Measurements from ENCODE around the gene ZNF853. TPM values are rescaled to one million over a fixed set of nuclear protein-coding genes. Genes with fewer than 3 reads are reported as not detected.

The ZNF853 gene
- total and polyA plus RNA-seq, 10 donors, result 1.3 to 10.1 (median 4.5) TPM

DNA sequence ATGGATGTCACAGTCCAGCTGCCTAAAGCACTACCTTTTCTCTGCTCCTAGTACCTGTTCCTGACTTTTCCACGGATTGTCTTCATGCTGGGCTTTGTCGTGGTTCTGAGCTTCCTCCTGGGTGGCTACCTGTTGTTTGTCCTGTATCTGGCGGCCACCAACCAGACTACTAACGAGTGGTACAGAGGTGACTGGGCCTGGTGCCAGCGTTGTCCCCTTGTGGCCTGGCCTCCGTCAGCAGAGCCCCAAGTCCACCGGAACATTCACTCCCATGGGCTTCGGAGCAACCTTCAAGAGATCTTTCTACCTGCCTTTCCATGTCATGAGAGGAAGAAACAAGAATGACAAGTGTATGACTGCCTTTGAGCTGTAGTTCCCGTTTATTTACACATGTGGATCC lies 26.8 kb upstream of the ZNF853 start:
- peaks cover 7 to 38% (median 25%) of the 10 kb centered on the region in 6 donors for H3K4me1 ChIP-seq
- H3K27ac ChIP-seq, result no peak overlapping the region
- no peaks in the 10 kb centered on the region for H3K27me3 ChIP-seq (replicated peaks in 1 of 7)
- no peak for DNase-seq
- H3K36me3 ChIP-seq, result peaks cover 0 to 79% (median 51%) of the 10 kb centered on the region in 6 donors
- intact Hi-C loops (cut with DNase I; ENCODE audit: low total_unique reads), result loop anchor here (10.0 kb wide), 1 partner anchor 74 kb away; no protein-coding TSS in a partner anchor
- H3K4me3 ChIP-seq, result no peak overlapping the region
- TF ChIP-seq POLR2AphosphoS5 (IDR thresholded peaks at IDR 0.05) (no peak), POLR2A (IDR thresholded peaks at IDR 0.05) (no peak)
- TF ChIP-seq, protein P1, sequence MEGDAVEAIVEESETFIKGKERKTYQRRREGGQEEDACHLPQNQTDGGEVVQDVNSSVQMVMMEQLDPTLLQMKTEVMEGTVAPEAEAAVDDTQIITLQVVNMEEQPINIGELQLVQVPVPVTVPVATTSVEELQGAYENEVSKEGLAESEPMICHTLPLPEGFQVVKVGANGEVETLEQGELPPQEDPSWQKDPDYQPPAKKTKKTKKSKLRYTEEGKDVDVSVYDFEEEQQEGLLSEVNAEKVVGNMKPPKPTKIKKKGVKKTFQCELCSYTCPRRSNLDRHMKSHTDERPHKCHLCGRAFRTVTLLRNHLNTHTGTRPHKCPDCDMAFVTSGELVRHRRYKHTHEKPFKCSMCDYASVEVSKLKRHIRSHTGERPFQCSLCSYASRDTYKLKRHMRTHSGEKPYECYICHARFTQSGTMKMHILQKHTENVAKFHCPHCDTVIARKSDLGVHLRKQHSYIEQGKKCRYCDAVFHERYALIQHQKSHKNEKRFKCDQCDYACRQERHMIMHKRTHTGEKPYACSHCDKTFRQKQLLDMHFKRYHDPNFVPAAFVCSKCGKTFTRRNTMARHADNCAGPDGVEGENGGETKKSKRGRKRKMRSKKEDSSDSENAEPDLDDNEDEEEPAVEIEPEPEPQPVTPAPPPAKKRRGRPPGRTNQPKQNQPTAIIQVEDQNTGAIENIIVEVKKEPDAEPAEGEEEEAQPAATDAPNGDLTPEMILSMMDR (IDR thresholded peaks at IDR 0.05 in 8 of 11, conservative IDR thresholded peaks at IDR 0.05 in 3 of 11), result no peak
- no peaks in the 10 kb centered on the region for H3K9me3 ChIP-seq
- 86 to 97% (median 89%) methylated on average over 9 of the region's 9 CpGs for WGBS, 5 donors

DNA sequence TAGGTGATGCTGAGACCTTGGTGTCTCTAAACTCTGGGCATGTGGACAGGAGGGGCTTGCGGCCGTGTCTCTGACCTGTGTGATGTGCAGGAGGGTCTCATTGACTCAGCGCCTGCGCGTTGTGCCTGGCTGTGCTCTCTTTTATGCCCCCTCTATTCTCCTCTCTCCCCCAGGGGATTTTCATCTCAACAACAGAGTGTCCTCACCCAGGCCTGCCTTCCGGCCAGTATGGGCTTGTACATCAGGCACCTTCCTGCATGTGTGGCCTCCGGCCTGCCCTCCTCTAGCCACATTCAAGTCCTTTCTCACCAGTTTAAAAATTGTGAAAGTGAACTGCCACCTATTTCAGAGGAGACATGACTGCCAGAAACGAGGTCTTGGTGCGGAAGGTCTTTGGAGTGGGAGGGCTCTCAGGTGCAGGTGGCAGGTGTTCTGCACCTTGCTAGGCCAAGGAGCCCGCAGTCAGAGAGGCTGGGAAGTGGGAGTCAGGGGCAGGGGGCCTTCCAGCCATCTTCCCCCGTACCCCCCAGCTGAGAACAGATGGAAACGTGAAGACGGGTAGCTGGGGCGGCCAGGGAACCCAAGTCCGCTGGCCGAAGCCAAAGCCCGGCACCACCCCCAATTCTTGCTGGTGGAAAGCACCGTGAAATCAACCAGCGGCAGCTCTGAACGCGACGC lies 26.1 kb upstream of the ZNF853 start:
- Histone ChIP-seq H3K27ac (peak overlapping the region; percentile 81 to 97 (median 92)), H3K27me3 (replicated peaks in 1 of 7) (no peaks in the 10 kb centered on the region), H3K36me3 (peaks cover 0 to 79% (median 54%) of the 10 kb centered on the region in 6 donors), H3K9me3 (no peaks in the 10 kb centered on the region), H3K4me3 (peak overlapping the region in 6 of 8 donors; percentile 14 to 98 (median 80)), H3K4me1 (peaks cover 7 to 38% (median 25%) of the 10 kb centered on the region in 6 donors)
- TF ChIP-seq POLR2A (IDR thresholded peaks at IDR 0.05) (no peak), POLR2AphosphoS5 (IDR thresholded peaks at IDR 0.05) (no peak)
- TF ChIP-seq, protein P1 (IDR thresholded peaks at IDR 0.05 in 8 of 11, conservative IDR thresholded peaks at IDR 0.05 in 3 of 11), result peak in 1 of 11 experiments; percentile 16
- 49 to 91% (median 51%) methylated on average over 10 to 22 of the region's 22 CpGs for WGBS, 5 donors
- intact Hi-C loops (cut with DNase I; ENCODE audit: low total_unique reads), result loop anchor here (10.0 kb wide), 1 partner anchor 74 kb away; no protein-coding TSS in a partner anchor
- DNase-seq, result no peak

DNA sequence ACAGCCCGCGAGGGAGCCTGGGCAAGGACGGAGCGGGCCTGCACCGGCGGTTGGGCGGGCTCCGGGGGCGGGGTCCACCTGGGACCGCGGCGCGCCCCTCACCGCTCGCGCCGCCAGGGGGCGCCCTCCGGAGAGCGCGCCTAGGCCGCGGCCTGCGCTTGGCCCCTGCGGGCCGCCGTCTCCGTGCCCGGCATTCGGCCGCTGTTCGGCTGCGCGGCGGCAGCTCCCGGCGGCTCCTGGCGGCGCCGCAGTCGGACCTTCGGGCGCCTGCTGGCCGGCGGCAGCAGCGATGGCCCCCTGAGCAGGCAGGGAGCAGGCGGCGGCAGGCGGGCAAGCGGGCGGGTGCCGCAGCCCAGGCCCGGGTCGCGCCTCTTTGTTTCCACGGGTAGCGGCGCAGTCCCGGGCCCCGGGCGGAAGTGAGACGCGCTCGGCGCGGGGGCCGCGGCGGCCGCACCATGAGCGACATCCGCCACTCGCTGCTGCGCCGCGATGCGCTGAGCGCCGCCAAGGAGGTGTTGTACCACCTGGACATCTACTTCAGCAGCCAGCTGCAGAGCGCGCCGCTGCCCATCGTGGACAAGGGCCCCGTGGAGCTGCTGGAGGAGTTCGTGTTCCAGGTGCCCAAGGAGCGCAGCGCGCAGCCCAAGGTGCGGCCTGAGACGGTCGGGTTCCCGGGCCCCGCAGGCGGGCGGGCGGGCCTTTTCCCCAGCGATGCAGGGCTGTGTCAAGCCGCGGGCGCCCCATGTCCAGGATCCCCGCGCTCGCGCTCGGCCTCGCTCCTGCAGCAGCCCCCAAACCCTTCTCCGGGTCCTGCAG lies 25.4 kb upstream of the ZNF853 start, which contains the start of gene INTS15:
INTS15 (plus strand) TSS at position 193 of the 816 bp plus-strand sequence; CDS start at position 456, 263 bp downstream.
- TF ChIP-seq POLR2A (IDR thresholded peaks at IDR 0.05), result peak in 2 of 3 donors; percentile 30 to 72
- peak; percentile 77 to 85 (median 80) for TF ChIP-seq POLR2AphosphoS5 (IDR thresholded peaks at IDR 0.05)
- TF ChIP-seq, protein P1 (IDR thresholded peaks at IDR 0.05 in 8 of 11, conservative IDR thresholded peaks at IDR 0.05 in 3 of 11), result peak; percentile 5 to 97 (median 89)
- H3K9me3 ChIP-seq, result no peaks in the 10 kb centered on the region
- peak; percentile 96 for DNase-seq
- H3K4me1 ChIP-seq, result peaks cover 7 to 38% (median 25%) of the 10 kb centered on the region in 6 donors
- H3K27ac ChIP-seq, result peak within 1 kb of the TSS; percentile 81 to 97 (median 92)
- 0 to 1% (median 0%) methylated on average over 24 to 107 of the region's 107 CpGs for WGBS, 5 donors
- H3K4me3 ChIP-seq, result peak within 1 kb of the TSS; percentile 63 to 98 (median 87)
- no peaks in the 10 kb centered on the region for H3K27me3 ChIP-seq (replicated peaks in 1 of 7)
- intact Hi-C loops (cut with DNase I; ENCODE audit: low total_unique reads), result loop anchor here (10.0 kb wide), 1 partner anchor 75 kb away; no protein-coding TSS in a partner anchor
- peaks cover 0 to 79% (median 54%) of the 10 kb centered on the region in 6 donors for H3K36me3 ChIP-seq

Data from spleen (tissue), 11 donors.